Measurements from ENCODE around the gene METRN.

- no peak for TF ChIP-seq CTCF (IDR thresholded peaks at IDR 0.05)
- TF ChIP-seq POLR2A (IDR thresholded peaks at IDR 0.05) = no peak
Observed at GRCh38 chr16:725463-726187, 10.7 kb downstream of the METRN start.

All from Peyer's patch (tissue), 4 donors.